Vagina (tissue), 2 donors: ENCODE results near the gene GSG1L2. TPM values are rescaled to one million over a fixed set of nuclear protein-coding genes. Genes with fewer than 3 reads are reported as not detected.
"Not testable (repeated sequence)": the region's sequence is repeated elsewhere in the genome, so short reads cannot be mapped to it uniquely, and the experiment has no call there.

Experiments used
- DNase-seq, 2 donors: peaks; one replicate each; pipeline ENCODE4 v3.0.0-alpha.2; 2017; ENCODE audit errors: extremely low spot score in 2 of 2
- H3K27ac ChIP-seq: fragments of 200-600 bp; sonication (generic); one replicate; pipeline ENCODE4 v1.5.1; 2019
- H3K27me3 ChIP-seq: fragments of 200-600 bp; sonication (generic); one replicate; pipeline ENCODE4 v1.5.1; 2019
- H3K36me3 ChIP-seq, 2 donors: fragments of 200-600 bp; sonication (generic); one replicate each; pipeline ENCODE4 v1.5.1; 2017 to 2019
- H3K4me1 ChIP-seq: fragments of 200-600 bp; sonication (generic); one replicate; pipeline ENCODE4 v1.5.1; 2019
- H3K4me3 ChIP-seq, 2 donors: fragments of 200-600 bp; sonication (generic); 1 replicate in 1 of 2; 2 replicates in 1 of 2; pipeline ENCODE4 v1.5.1; 2016 to 2019
- H3K9me3 ChIP-seq: fragments of 200-600 bp; sonication (generic); one replicate; pipeline ENCODE4 v1.5.1; 2019
- POLR2A ChIP-seq, 2 donors: fragments of 450-650 bp; IDR thresholded peaks; one replicate each; pipeline ENCODE4 v1.6.1; 2017; ENCODE audit warnings: antibody characterized with exemption in 2 of 2, mild to moderate bottlenecking in 2 of 2, moderate library complexity in 2 of 2
- POLR2AphosphoS5 ChIP-seq, 2 donors: sonication (generic); formaldehyde crosslinking; IDR thresholded peaks; one replicate each; pipeline ENCODE4 v1.9.0; 2017; ENCODE audit warnings: antibody characterized with exemption in 2 of 2, mild to moderate bottlenecking in 2 of 2, low read depth in 1 of 2; ENCODE audit not compliant: insufficient read depth in 1 of 2
- intact Hi-C: fragments of 100-400 bp; cut with DNase I; formaldehyde crosslinking; loops from one replicate; pipeline ENCODE4 v1.15.1; 2023
- total RNA-seq: library from RNA; depleted of rRNA; stranded (reverse); fragments of >200 nt; gene quantifications from one replicate; pipeline ENCODE4 v1.2.3, GENCODE V29; 2016
- TF ChIP-seq, protein P1 (sequence below), 3 experiments: fragments of 450-650 bp in 2 of 3; fragments of 200-600 bp in 1 of 3; sonication (generic) in 1 of 3; IDR thresholded peaks; one replicate each; pipeline ENCODE4 v1.5.1; 2017 to 2019; ENCODE audit warnings: antibody characterized with exemption in 3 of 3, mild to moderate bottlenecking in 2 of 3, moderate library complexity in 2 of 3

GSG1L2 gene
- total RNA-seq, 1 donor from 2014 or later = not detected

DNA sequence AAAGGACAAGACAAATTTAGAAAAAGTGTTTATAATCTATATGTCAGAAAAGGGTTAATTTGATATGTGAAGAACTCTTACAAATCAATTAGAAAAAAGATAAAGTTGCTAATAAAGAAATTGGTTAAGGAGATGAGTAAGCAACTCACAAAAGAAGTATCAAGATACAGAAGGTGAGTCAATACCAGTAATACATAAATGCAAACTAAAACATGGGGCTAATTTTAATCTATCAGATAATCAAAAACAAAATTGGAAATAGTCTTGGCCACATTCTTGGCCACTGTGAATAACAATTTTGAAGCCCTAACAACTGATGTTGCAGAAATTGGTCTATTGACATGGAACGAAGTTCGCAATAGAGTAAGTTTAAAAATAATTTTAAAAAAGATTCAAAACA, 37.3 kb downstream of the GSG1L2 start:
- Histone ChIP-seq H3K9me3 (no peaks in the 10 kb centered on the region), H3K4me3 (no peak overlapping the region), H3K36me3 (no peaks in the 10 kb centered on the region), H3K4me1 (no peaks in the 10 kb centered on the region), H3K27ac (no peak overlapping the region), H3K27me3 (no peaks in the 10 kb centered on the region)
- no peak for DNase-seq
- TF ChIP-seq POLR2A (IDR thresholded peaks at IDR 0.05) (no peak), POLR2AphosphoS5 (IDR thresholded peaks at IDR 0.05; ENCODE audit: insufficient read depth in 1 of 2, low read depth in 1 of 2) (no peak)
- TF ChIP-seq, protein P1, sequence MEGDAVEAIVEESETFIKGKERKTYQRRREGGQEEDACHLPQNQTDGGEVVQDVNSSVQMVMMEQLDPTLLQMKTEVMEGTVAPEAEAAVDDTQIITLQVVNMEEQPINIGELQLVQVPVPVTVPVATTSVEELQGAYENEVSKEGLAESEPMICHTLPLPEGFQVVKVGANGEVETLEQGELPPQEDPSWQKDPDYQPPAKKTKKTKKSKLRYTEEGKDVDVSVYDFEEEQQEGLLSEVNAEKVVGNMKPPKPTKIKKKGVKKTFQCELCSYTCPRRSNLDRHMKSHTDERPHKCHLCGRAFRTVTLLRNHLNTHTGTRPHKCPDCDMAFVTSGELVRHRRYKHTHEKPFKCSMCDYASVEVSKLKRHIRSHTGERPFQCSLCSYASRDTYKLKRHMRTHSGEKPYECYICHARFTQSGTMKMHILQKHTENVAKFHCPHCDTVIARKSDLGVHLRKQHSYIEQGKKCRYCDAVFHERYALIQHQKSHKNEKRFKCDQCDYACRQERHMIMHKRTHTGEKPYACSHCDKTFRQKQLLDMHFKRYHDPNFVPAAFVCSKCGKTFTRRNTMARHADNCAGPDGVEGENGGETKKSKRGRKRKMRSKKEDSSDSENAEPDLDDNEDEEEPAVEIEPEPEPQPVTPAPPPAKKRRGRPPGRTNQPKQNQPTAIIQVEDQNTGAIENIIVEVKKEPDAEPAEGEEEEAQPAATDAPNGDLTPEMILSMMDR (IDR thresholded peaks at IDR 0.05) = no peak
- intact Hi-C loops = no loop called here

DNA sequence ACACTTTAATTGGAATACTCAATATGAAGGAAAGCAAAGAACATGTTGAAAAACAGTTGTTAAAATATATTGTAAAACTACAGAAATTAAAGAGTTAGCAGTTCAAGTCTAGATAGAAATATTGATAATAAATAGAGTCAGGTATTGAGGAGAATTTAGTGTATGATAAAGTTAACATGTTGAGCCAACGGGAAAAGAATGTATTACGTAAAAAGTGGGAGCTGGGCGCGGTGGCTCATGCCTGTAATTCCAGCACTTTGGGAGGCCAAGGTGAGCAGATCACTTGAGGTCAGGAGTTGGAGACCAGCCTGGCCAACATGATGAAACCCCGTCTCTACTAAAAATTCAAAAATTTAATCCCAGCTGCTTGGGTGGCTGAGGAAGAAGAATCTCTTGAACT, 38.4 kb downstream of the GSG1L2 start:
- H3K4me1 ChIP-seq, H3K36me3 ChIP-seq, H3K4me3 ChIP-seq, DNase-seq, H3K27ac ChIP-seq, H3K9me3 ChIP-seq, intact Hi-C loops, H3K27me3 ChIP-seq: not testable (repeated sequence)

DNA sequence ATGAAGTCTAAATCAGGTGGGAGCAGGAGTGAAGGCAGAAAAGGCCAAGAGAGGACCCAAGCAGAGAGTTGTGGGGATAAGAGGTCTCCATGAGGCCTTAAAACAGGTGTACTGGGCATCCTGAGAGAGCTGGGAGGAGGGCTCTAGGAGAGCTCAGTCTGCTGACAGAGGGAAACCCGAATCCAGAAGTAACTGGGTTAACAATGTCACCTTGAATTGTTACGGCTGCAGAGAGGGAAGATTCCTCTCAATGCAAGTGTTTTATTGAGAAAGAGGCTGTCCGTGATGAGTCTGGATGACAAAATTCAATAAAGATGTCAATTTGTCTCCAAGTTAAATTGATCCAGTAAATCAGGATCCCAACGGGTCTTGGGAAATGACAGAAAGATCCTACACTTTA, 38.8 kb downstream of the GSG1L2 start:
- intact Hi-C loops = no loop called here
- no peaks in the 10 kb centered on the region for H3K9me3 ChIP-seq
- H3K4me3 ChIP-seq = no peak overlapping the region
- no peaks in the 10 kb centered on the region for H3K4me1 ChIP-seq
- TF ChIP-seq POLR2AphosphoS5 (IDR thresholded peaks at IDR 0.05; ENCODE audit: insufficient read depth in 1 of 2, low read depth in 1 of 2) = no peak
- TF ChIP-seq, protein P1 (IDR thresholded peaks at IDR 0.05) = no peak
- no peak for TF ChIP-seq POLR2A (IDR thresholded peaks at IDR 0.05)
- H3K27ac ChIP-seq = no peak overlapping the region
- H3K27me3 ChIP-seq = no peaks in the 10 kb centered on the region
- DNase-seq = no peak
- H3K36me3 ChIP-seq = no peaks in the 10 kb centered on the region

DNA sequence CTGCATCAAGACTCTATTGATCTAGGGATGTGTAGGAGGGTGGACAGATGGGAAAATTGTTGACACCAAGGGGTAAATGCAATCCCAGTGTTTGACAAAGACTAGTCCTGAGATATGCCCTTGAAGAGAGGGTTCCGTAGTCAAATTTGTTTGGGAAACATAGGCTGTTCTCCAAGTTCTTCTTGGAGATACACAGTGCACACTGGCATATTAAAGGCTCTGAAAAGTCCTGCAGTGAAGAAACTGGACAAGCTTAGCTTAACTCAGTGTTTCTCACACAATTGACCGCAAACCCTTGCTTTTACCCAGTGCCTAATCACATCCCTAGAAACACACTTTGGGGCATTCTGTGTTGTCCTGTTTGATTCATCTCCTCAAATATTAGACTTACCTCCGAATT, 41.3 kb downstream of the GSG1L2 start:
- TF ChIP-seq, protein P1 (IDR thresholded peaks at IDR 0.05) = no peak
- TF ChIP-seq POLR2A (IDR thresholded peaks at IDR 0.05) (no peak), POLR2AphosphoS5 (IDR thresholded peaks at IDR 0.05; ENCODE audit: insufficient read depth in 1 of 2, low read depth in 1 of 2) (no peak)
- Histone ChIP-seq H3K4me3 (no peak overlapping the region), H3K4me1 (no peaks in the 10 kb centered on the region), H3K27ac (no peak overlapping the region), H3K36me3 (no peaks in the 10 kb centered on the region), H3K27me3 (no peaks in the 10 kb centered on the region), H3K9me3 (no peaks in the 10 kb centered on the region)
- no peak for DNase-seq
- intact Hi-C loops = no loop called here

DNA sequence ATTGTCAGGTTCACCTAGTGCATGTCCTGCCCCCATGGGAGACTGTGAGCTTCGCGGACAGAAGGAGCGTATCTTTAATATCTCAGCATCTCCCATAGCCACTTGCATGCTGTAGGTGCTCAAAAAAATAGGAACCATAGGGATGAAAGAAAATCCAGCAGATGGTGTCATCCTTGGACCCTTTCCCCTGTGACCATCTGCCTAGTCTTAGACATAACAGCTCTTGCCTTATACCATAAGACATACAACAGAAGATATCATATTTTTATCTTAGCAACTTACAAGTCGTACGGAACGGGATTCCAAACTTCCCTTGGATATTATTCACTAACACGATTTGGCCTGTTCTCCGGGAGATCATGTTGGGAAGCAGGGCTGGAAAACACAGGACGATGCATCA, 45.0 kb downstream of the GSG1L2 start:
- intact Hi-C loops = no loop called here
- Histone ChIP-seq H3K9me3 (no peaks in the 10 kb centered on the region), H3K27ac (no peak overlapping the region), H3K36me3 (no peaks in the 10 kb centered on the region), H3K4me3 (no peak overlapping the region), H3K4me1 (no peaks in the 10 kb centered on the region), H3K27me3 (no peaks in the 10 kb centered on the region)
- no peak for DNase-seq
- TF ChIP-seq POLR2A (IDR thresholded peaks at IDR 0.05) = no peak
- TF ChIP-seq, protein P1 (IDR thresholded peaks at IDR 0.05) = no peak
- no peak for TF ChIP-seq POLR2AphosphoS5 (IDR thresholded peaks at IDR 0.05; ENCODE audit: insufficient read depth in 1 of 2, low read depth in 1 of 2)

DNA sequence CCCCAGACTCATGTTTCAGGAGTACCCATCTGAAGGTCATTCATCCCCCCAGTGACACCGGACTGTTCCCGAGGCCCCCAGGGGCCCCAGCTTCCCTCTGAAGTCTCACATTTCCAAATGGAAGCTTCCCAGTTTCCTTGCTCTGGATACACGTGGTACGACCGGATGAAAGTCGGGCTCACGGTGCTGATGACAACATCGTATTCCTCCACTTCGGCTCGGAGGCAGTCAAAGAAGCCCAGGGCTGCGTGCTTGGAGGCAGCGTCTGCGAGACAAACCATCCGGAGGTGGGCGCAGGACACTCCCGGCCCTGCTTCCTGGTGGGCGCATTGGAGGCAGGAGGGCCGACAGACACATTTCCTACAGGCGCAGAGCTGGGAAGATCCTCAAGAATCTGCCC, 49.2 kb downstream of the GSG1L2 start:
- TF ChIP-seq POLR2A (IDR thresholded peaks at IDR 0.05) (no peak), POLR2AphosphoS5 (IDR thresholded peaks at IDR 0.05; ENCODE audit: insufficient read depth in 1 of 2, low read depth in 1 of 2) (no peak)
- TF ChIP-seq, protein P1 (IDR thresholded peaks at IDR 0.05) = no peak
- intact Hi-C loops = no loop called here
- Histone ChIP-seq H3K4me1 (no peaks in the 10 kb centered on the region), H3K27ac (no peak overlapping the region), H3K27me3 (no peaks in the 10 kb centered on the region), H3K36me3 (no peaks in the 10 kb centered on the region), H3K9me3 (no peaks in the 10 kb centered on the region), H3K4me3 (no peak overlapping the region)
- peak in 1 of 2 donors; percentile 47 for DNase-seq
